ENCODE results near the gene CFAP210. TPM values are rescaled to one million over a fixed set of nuclear protein-coding genes. Genes with fewer than 3 reads are reported as not detected.

Gene CFAP210
- total RNA-seq, 1 experiment from 2014 or later, result 0.94 TPM

GRCh38 chr2:169647496-169647895 is 46.7 kb downstream of the CFAP210 start:
- H2BK15ac ChIP-seq (ENCODE audit: low read depth, low read length), result no peak overlapping the region
- no peak overlapping the region for H2BK5ac ChIP-seq (ENCODE audit: insufficient read length, low read length)
- Mint-ChIP-seq H3K9me3 (no peaks in the 10 kb centered on the region), H3K4me3 (no peak overlapping the region), H3K27ac (no peak overlapping the region), H3K27me3 (ENCODE audit: low read depth) (no peaks in the 10 kb centered on the region), H3K4me1 (no peaks in the 10 kb centered on the region), H3K36me3 (ENCODE audit: insufficient read depth in 1 of 3, low read depth in 3 of 3) (no peaks in the 10 kb centered on the region)
- no peak overlapping the region for H2AFZ ChIP-seq (ENCODE audit: low read length)
- no peak overlapping the region for H2BK20ac ChIP-seq (ENCODE audit: low read depth, low read length, poor library complexity, severe bottlenecking)
- H3K18ac ChIP-seq (ENCODE audit: insufficient read length, low read depth, low read length), result no peak overlapping the region
- no peak overlapping the region for H4K5ac ChIP-seq (ENCODE audit: insufficient read length, low read depth, low read length)
- no peaks in the 10 kb centered on the region for H4K20me1 ChIP-seq (ENCODE audit: control insufficient read depth, insufficient read depth, insufficient read length)
- H3K23me2 ChIP-seq (ENCODE audit: insufficient read length, low read depth, low read length, poor library complexity, severe bottlenecking), result no peaks in the 10 kb centered on the region
- no peak overlapping the region for H2BK120ac ChIP-seq (ENCODE audit: low read depth, low read length, poor library complexity, severe bottlenecking)
- H3K4me1 ChIP-seq (ENCODE audit: insufficient read depth, low read length), result no peaks in the 10 kb centered on the region
- no peak overlapping the region for H3K9ac ChIP-seq (ENCODE audit: extremely low read depth, insufficient read length, low read length)
- TF ChIP-seq CTCF (conservative IDR thresholded peaks at IDR 0.05), result no peak
- no peak overlapping the region for H4K91ac ChIP-seq (ENCODE audit: insufficient read length, low read depth, low read length)
- H2AK5ac ChIP-seq (ENCODE audit: insufficient read length, low read length), result no peak overlapping the region
- DNase-seq, result no peak
- no peaks in the 10 kb centered on the region for H3K9me3 ChIP-seq (ENCODE audit: control insufficient read depth, low read depth, low read length)
- H3K4me2 ChIP-seq (ENCODE audit: insufficient read depth, insufficient read length, low read length), result no peak overlapping the region
- no peak overlapping the region for H2BK12ac ChIP-seq (ENCODE audit: insufficient read length, low read depth, low read length)
- WGBS (ENCODE audit: extremely low coverage, insufficient read length, low lambda C conversion rate), result no CpG with 5 or more reads among the region's 2 CpGs
- no peak overlapping the region for H3T11ph ChIP-seq (ENCODE audit: low read length)
- no peaks in the 10 kb centered on the region for H3K79me2 ChIP-seq (ENCODE audit: insufficient read depth, low read length)
- no peaks in the 10 kb centered on the region for H3K79me1 ChIP-seq (ENCODE audit: insufficient read depth, low read depth, low read length, poor library complexity, severe bottlenecking)
- H3K14ac ChIP-seq (ENCODE audit: insufficient read depth, low read length), result no peak overlapping the region
- no peak overlapping the region for H3K56ac ChIP-seq (ENCODE audit: insufficient read length, low read depth, low read length)
- H3K4ac ChIP-seq (ENCODE audit: low read depth, low read length), result no peak overlapping the region
- no peak overlapping the region for H4K8ac ChIP-seq (replicated peaks; ENCODE audit: insufficient read length, low read depth, low read length)
- H3K23ac ChIP-seq (ENCODE audit: insufficient read length, low read depth, low read length), result no peak overlapping the region
- H3K27ac ChIP-seq (ENCODE audit: insufficient read length, low read depth, low read length), result no peak overlapping the region
- no peaks in the 10 kb centered on the region for H3K27me3 ChIP-seq (ENCODE audit: insufficient read depth, low read length)

Measured in H9 (cell line).